Activated CD8-positive, alpha-beta T cell treated with anti-CD3 and anti-CD28 coated beads for 36 hours (primary cell): ENCODE results near the gene CGNL1. TPM values are rescaled to one million over a fixed set of nuclear protein-coding genes. Genes with fewer than 3 reads are reported as not detected.

Experiments
- ATAC-seq: fragments of 200-7000 bp; cut with Tn5 transposase; one replicate; pipeline ENCODE4 v1.10.0; 2021; ENCODE audit warnings: mild to moderate bottlenecking, moderate library complexity
- CTCF ChIA-PET: fragments of 350-600 bp; sonication (Branson Sonifier 250); formaldehyde crosslinking; loops from one replicate; lab custom pipeline; 2021; ENCODE audit warnings: antibody characterized with exemption; lab: Charles Lee
- POLR2A ChIA-PET: fragments of 350-600 bp; sonication (Branson Sonifier 250); formaldehyde crosslinking; loops from one replicate; lab custom pipeline; 2021; ENCODE audit warnings: antibody characterized with exemption; lab: Charles Lee
- DNase-seq: peaks from one replicate; pipeline ENCODE4 v3.0.0-alpha.2; 2020
- H3K27ac Mint-ChIP-seq: one replicate; pipeline ENCODE4 v1.8.0; 2021; ENCODE audit warnings: mild to moderate bottlenecking, mixed read lengths
- H3K27me3 Mint-ChIP-seq: one replicate; pipeline ENCODE4 v1.8.0; 2021; ENCODE audit warnings: mixed read lengths
- H3K36me3 Mint-ChIP-seq: one replicate; pipeline ENCODE4 v1.8.0; 2021; ENCODE audit warnings: low read depth, mixed read lengths
- H3K4me1 Mint-ChIP-seq: one replicate; pipeline ENCODE4 v1.8.0; 2021; ENCODE audit warnings: low read depth, mixed read lengths
- H3K4me3 Mint-ChIP-seq: one replicate; pipeline ENCODE4 v1.8.0; 2021; ENCODE audit warnings: mild to moderate bottlenecking, moderate library complexity, mixed read lengths
- H3K9me3 Mint-ChIP-seq: one replicate; pipeline ENCODE4 v1.8.0; 2021; ENCODE audit warnings: mixed read lengths
- intact Hi-C: fragments of 100-400 bp; cut with micrococcal nuclease; formaldehyde crosslinking; loops from one replicate; pipeline ENCODE4 v1.10.0; 2022
- total RNA-seq, 2 experiments: library from RNA; stranded (reverse); gene quantifications; one replicate each; pipeline ENCODE4 v1.2.3, GENCODE V29; 2021
- TF ChIP-seq, protein P1 (sequence below): fragments of 200-600 bp; IDR thresholded peaks from one replicate; pipeline ENCODE4 v1.8.0; 2022; ENCODE audit warnings: antibody characterized with exemption, mild to moderate bottlenecking

Gene CGNL1
- total RNA-seq, 2 experiments from 2014 or later: not detected

- POLR2A ChIA-PET: no interaction called here
- Mint-ChIP-seq H3K4me3 (no peak overlapping the region), H3K27ac (no peak overlapping the region), H3K4me1 (no peaks in the 10 kb centered on the region), H3K9me3 (no peaks in the 10 kb centered on the region), H3K27me3 (no peaks in the 10 kb centered on the region), H3K36me3 (no peaks in the 10 kb centered on the region)
- intact Hi-C loops: no loop called here
- CTCF ChIA-PET: interaction anchor here (1.8 kb wide), 1 partner anchor 136 kb away, joined by 4 read pairs; no protein-coding TSS in a partner anchor
- no peak for DNase-seq
- ATAC-seq: no peak
- TF ChIP-seq, protein P1, sequence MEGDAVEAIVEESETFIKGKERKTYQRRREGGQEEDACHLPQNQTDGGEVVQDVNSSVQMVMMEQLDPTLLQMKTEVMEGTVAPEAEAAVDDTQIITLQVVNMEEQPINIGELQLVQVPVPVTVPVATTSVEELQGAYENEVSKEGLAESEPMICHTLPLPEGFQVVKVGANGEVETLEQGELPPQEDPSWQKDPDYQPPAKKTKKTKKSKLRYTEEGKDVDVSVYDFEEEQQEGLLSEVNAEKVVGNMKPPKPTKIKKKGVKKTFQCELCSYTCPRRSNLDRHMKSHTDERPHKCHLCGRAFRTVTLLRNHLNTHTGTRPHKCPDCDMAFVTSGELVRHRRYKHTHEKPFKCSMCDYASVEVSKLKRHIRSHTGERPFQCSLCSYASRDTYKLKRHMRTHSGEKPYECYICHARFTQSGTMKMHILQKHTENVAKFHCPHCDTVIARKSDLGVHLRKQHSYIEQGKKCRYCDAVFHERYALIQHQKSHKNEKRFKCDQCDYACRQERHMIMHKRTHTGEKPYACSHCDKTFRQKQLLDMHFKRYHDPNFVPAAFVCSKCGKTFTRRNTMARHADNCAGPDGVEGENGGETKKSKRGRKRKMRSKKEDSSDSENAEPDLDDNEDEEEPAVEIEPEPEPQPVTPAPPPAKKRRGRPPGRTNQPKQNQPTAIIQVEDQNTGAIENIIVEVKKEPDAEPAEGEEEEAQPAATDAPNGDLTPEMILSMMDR: no peak
Measured at GRCh38 chr15:57391537-57391936, 15.2 kb downstream of the CGNL1 start.

- Mint-ChIP-seq H3K27ac (no peak overlapping the region), H3K4me3 (no peak overlapping the region), H3K36me3 (no peaks in the 10 kb centered on the region), H3K4me1 (no peaks in the 10 kb centered on the region), H3K9me3 (no peaks in the 10 kb centered on the region), H3K27me3 (peaks cover 4% of the 10 kb centered on the region)
- CTCF ChIA-PET: interaction anchor here (1.8 kb wide), 1 partner anchor 134 kb away, joined by 4 read pairs; no protein-coding TSS in a partner anchor
- POLR2A ChIA-PET: no interaction called here
- DNase-seq (no peak), ATAC-seq (no peak)
- TF ChIP-seq, protein P1: no peak
- intact Hi-C loops: no loop called here
Measured at GRCh38 chr15:57393061-57393460, 16.8 kb downstream of the CGNL1 start.

DNA sequence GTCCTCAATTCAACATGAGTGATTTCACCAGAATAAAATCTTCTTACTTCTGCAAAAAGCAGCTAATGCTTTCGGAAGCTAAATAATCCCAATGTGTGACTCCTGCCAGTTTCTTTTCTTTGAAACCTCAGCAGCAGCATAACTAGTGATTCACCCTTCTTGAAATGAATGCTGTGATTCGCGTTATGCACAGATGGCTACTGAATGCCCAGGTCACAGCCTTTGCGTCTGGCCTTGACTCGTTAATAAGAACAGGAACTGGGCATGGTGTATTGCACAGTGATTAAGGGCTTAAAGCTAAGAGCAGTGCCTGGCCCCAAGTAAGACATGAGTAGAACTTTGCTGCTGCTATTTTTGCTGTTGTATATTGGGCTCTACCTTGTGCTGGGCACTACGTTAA lies 19.0 kb downstream of the CGNL1 start:
- TF ChIP-seq, protein P1: no peak
- ChIA-PET POLR2A (interaction anchor here (1.6 kb wide), 1 partner anchor 10 kb away, joined by 4 read pairs; no protein-coding TSS in a partner anchor), CTCF (interaction anchor here (0.9 to 1.6 kb wide), 2 partner anchors 12 to 55 kb away, joined by 3 read pairs; no protein-coding TSS in a partner anchor)
- no peak for DNase-seq
- Mint-ChIP-seq H3K27ac (no peak overlapping the region), H3K9me3 (no peaks in the 10 kb centered on the region), H3K36me3 (no peaks in the 10 kb centered on the region), H3K4me1 (no peaks in the 10 kb centered on the region), H3K4me3 (no peak overlapping the region), H3K27me3 (peaks cover 4% of the 10 kb centered on the region)
- no peak for ATAC-seq
- intact Hi-C loops: no loop called here

DNA sequence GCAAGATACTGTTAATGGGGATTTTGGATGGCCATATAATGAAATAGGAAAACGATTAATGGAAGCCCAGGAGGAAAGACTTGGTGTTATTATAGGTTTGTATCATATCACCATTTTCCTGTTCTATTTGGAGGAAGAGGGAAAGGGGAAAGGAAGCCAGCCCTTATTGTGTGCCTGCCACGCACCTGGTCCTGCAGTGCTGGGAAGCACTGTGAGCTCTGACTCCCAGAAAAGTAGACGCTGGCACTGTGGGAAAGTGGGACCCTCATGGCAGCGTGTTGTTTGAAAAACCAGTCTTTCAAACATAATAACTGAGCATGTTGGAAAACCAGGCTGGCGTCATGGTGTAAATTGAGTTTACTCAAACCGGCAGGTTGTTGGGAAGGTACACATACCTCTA lies 22.0 kb downstream of the CGNL1 start:
- intact Hi-C loops: no loop called here
- ATAC-seq (no peak), DNase-seq (no peak)
- ChIA-PET POLR2A (no interaction called here), CTCF (no interaction called here)
- TF ChIP-seq, protein P1: no peak
- Mint-ChIP-seq H3K27ac (no peak overlapping the region), H3K27me3 (peaks cover 6% of the 10 kb centered on the region), H3K9me3 (no peaks in the 10 kb centered on the region), H3K4me3 (no peak overlapping the region), H3K36me3 (no peaks in the 10 kb centered on the region), H3K4me1 (no peaks in the 10 kb centered on the region)

DNA sequence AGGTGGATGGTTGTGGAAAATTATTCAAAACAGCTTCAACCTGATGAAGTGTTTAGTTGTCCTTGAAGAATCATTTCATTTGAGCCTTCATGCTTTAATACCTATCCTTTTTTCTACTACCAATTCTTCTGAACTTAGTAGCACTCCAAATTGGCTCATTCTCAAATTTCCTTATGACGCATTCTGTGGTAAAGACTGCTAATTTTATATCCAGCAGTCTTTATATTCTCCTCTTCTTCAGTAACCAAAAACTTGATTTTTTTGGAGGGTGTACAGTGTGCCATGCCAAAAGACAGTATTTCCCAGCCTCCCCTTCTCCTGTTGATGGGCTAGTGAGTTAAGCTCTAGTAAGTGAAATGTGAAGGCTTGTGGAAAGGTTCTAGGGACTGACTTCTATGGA lies 25.2 kb downstream of the CGNL1 start:
- DNase-seq: no peak
- ChIA-PET CTCF (no interaction called here), POLR2A (no interaction called here)
- TF ChIP-seq, protein P1: no peak
- H3K4me1 Mint-ChIP-seq: no peaks in the 10 kb centered on the region
- no peak overlapping the region for H3K27ac Mint-ChIP-seq
- H3K27me3 Mint-ChIP-seq: peaks cover 8% of the 10 kb centered on the region
- intact Hi-C loops: no loop called here
- H3K36me3 Mint-ChIP-seq: no peaks in the 10 kb centered on the region
- H3K4me3 Mint-ChIP-seq: no peak overlapping the region
- no peak for ATAC-seq
- no peaks in the 10 kb centered on the region for H3K9me3 Mint-ChIP-seq
